ENCODE measurements around the gene TNS1.

The TNS1 gene

DNA sequence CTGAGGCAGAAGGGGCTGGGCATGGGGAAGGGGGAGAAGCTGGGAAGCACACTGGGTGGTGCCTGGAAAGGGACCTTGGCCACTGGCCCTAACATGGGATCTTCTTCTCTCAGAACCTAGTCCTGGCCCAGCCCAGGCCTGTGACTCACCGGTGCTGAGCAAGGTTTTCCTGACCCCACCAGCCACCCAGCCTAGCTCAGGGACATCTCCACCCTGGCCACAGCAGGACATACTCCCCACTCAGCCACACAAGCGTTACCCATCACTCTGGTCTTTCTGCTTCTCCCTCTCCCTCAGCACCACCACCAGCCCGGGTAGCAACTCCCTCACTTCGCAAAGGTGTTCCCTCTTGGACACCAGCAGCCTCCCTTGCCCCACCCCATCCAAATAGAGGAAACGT is 22.8 kb downstream of the TNS1 start:
- DNase-seq (ENCODE audit: low spot score): no peak

DNA sequence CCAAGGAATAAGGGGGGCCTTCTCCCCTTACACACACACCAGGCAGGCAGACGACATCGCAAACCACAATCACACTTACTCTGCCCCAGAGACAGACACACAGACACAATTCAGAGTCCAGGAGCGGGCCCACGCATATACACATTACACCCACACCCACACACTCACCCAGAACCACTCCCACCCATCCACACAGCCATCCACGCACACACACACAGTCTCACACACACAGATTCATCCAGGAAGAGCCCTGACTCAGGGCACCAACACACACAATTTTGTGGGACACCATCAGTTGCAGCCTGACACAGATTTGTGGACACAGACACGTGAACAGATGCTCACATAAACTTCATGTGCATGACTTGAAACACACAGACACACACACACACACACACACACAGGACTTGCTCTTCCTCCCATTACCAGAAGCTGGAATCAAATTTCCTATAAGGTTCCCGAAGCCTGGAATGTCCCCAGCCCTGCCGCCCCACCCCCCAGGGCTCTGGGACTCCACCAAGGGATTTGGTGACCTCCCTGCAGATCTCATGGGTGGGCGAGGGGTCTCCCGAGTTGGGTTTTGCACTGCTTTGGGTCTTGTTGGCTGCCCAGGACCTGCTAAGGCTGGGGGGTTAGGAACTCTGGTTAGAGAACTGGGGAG is 23.5 kb downstream of the TNS1 start:
- peak; percentile 28 for DNase-seq (ENCODE audit: low spot score)

DNA sequence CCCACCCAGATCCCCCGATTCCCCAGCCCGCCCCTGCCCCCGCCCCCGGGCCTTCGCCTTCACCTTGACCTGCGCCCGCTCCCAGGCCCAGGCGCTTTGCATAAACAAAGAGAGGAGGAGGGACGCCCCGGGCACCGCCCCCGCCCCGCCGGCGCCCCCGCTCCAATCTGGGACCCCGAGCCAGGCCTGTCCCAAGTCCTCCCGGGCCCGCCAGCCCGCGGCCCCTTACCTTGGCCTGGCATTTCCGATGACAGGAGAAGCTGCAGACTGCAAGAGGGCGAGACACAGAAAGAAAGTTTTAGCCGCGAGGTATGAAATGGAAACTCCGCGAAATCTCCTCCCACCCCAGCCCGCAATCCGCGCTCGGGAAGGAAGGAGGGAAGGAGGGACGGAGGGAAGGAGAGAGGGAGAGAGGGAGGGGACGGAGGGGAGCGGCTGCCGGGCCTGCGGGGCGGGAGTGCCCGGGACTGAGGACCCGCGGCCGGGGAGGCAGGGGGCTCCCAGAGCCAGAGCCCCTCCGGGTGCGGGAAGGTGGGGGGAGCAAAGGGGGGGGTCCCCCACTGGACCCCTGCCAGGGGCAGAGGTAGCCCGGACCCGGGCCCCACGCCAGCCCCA is 24.2 kb downstream of the TNS1 start:
- DNase-seq (ENCODE audit: low spot score): peak; percentile 24

DNA sequence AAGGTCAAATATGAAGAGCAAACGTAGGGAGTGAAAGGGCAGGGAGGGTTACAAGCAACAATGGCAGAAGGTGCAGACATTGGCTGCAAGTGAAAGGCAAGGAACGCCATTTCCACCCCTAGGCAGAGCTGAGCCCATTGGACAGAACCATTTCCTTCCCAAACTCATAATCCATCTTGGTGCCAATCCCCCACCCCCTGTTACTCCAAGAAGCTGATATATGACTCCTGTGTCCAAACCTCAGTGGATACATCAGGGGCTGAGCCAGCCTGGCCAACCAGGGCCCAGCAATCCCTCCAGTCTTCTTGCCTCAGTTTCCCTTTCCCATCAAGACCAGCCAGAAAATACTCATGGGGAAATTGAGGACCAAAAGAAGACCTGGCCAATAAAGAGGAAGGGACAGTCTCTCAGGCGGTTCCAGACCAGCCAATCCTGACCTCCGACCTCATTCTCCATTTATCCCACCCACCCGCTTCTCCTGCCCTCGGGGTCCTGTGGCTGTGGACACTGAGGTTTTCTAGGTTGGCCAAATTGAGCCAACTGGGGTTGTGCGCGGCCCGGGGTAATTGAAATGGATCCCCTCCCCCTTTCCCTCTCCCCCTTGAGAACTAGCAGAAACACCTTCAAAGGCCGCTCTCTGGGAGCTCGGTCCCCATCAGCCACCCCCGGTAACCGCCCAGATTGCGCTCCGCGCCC is 24.8 kb downstream of the TNS1 start:
- no peak for DNase-seq (ENCODE audit: low spot score)

DNA sequence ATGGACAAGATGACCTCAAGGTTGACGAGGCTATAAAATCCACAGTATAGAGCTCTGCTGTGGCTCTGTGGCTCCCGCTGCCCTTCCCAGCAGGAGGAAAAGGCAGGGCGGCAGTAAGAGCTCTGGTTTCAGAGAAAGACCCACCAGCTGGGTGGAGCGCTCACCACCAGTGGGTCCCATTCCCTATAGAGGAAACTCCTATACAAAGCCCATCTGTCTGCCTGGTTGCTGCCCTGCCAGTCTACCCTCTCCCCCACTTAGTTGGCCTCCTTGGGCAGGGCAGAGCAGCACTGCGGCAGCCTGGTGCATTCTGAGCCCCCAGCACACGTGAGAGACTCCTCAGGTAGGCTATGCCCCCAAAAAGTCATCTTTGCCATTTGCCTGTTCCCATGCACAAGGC is 26.5 kb downstream of the TNS1 start:
- DNase-seq (ENCODE audit: low spot score): no peak

DNA sequence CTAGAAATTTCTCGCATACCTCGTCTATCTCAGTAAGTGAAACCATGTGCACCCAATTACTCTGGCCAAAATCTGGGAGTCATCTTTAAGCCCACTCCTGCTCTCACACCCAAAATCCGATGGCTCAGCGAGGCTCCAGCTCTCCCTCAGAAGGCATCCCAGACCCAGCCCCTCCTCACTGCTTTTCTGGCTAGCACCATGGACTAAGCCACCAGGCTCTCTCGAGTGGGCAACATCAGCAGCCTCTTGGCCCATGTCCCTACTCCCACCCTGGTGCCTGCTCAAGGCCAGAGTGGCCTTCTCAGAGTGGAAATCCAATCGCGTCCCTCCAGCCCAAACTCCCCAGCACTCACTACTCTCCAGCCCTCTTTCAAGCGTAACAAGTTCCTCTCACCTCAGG is 27.2 kb downstream of the TNS1 start:
- DNase-seq (ENCODE audit: low spot score): no peak

DNA sequence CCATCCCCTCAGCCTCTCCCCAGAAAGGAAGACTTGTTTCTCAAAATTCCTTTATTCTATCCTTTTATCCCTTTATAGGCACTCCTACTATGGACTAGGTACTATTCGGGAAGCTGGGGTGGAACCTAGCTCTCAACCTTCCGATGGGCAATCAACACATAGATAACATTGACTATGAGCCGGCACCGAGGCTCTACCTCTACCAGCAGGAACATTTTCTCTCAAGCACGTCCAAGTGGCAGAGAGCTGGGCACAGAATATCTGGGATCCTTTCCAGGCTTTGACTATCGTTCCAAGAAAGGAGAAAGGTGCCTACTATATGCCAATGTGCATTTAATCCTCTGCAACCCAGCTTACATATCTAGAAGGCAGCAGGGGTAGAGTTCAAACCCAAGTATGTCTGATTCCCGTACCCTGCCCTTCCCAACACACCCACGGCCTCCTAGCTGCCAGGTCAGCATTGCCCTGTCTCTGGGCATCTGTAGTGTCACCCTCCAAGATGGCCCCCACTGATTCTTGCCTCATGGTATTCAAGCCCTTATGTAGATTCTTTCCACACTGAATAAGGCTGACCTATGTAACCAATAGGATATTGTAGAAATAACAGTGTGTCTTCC is 28.3 kb downstream of the TNS1 start:
- no peak for DNase-seq (ENCODE audit: low spot score)

DNA sequence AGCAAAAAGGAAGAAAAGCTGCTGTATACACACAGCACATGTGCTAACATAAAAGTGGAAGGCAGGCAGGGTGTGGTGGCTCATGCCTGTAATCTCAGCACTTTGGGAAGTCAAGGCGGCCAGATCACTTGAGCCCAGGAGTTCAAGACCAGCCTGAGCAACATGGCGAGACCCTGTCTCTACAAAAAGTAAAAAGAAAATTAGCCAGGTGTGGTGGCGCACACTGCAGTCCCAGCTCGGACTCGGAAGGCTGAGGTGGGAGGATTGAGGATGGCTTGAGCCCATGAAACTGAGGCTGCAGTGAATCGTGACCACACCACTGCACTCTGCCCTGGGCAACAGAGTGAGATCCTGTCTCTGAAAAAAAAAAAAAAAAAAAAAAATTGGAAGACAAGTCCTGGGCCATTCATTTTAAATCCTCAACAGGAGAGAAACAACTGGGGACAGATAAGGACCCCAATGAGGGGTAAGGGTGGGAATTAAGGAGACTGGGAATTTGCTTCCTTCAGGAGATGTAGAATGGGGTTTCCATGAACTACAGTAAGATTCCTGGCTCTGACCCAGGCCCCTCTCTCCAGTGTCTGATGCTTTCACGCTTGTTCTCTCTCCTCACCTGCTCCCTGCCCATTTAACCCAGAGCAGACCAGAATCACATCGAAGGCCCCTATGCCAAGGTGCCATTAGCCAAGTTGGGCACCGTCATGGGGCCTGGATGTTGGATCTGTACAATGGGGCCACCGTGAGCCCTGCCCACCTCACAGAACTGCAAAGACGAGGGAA is 29.6 kb downstream of the TNS1 start:
- no peak for DNase-seq (ENCODE audit: low spot score)

DNA sequence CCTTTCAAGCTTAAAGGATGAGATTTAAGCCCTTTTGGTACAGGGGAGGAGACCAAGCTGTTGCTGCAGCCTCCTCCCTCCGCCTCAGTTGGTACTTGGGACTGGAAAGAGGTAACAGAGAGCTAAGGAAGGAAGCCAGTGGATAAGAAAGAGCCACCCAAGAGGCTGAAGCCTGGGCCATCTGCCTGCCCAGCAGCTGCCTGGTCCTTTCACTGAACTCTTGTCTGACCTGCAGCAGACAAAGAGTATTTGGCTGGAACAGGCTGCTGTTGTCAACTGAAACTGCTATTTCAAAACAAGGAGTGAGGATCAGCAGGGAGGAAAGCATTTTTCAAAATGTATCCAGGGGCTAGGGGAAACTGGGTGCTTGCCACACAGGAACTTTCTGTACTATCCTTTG is 30.3 kb downstream of the TNS1 start:
- no peak for DNase-seq (ENCODE audit: low spot score)

DNA sequence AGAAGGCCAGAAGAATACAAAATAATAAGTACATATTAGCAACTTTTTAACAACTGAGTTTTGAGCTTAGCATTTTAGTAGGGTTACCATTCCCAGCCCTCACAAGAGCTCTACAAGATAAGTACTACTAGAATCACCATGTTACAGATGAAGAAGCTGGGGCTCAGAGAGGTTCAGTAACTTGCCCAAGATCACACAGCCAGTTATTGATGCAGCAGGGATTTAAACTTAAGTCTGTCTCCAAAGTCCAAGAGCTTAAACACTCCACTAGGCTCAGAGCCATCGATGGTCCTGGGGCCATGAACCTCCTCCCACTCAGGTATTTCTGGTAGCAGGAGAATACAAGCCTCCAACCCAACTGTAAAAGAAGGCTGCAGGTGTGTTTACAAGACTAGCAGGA is 30.8 kb downstream of the TNS1 start:
- no peak for DNase-seq (ENCODE audit: low spot score)

DNA sequence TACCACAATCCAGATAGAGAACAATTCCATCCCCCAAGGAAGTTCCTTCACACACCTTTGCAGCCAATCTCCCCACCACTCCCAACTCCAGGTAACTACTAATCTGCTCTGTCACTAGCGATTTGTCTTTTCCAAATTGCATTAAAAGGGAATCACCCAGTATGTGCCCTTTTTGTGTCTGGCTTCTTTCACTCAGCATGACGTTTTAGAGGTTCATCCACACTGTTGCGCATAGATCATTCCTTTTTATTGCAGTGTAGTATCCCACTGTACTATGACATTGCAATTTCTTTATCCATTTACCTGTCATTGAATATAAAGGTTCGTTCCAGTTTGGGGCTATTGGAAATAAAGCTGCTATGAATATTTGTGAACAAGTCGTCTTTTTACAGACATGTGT is 31.6 kb downstream of the TNS1 start:
- DNase-seq (ENCODE audit: low spot score): no peak

DNA sequence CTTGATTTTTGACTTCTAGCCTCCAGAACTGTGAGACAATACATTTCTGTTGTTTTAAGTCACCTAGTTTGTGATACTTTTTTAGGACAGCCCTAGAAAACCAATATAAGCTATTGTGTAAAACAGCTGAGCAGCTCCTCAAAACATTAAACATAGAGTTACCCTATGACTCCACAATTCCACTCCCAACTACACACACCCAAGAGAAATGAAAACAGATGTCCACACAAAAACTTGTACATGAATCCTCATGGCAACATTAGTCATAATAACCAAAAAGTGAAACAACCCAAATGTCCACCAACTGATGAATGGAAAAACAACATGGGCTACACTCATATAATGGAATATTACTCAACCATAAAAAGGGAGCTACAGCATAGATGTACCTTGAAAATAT is 32.6 kb downstream of the TNS1 start:
- DNase-seq (ENCODE audit: low spot score): no peak

DNA sequence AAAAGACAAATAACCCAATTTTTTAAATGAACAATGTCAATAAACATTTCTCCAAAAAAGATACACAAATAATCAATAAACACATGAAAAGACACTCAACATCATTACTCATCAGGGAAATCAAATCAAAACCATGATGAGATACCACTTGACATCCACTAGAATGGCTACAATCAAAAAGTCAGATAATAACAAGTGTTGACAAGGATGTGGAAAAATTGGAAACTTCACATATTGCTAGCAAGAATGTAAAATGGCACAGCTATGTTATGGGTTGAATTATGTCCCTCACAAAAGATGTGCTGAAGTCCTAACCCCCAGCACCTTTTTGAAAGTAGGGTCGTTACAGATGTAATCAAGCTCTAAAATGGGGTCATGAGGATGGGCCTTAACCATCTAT is 33.2 kb downstream of the TNS1 start:
- no peak for DNase-seq (ENCODE audit: low spot score)

DNA sequence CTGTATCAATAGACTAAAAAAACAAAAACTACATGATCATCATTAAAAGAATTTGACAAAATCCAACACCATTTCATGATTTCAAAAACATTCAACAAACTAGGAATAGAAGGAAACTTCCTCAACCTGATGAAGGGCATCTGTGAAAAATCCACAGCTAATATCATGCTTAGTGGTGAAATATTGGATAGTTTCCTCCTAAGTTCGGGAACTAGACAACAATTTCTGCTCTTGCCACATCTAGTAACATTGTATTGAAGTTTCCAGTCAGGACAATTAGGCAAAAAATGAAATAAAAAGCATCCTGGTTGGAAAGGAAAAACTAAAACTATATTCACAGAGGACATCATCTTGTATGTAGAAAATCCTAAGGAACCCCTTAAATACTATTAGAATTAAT is 34.8 kb downstream of the TNS1 start:
- DNase-seq (ENCODE audit: low spot score): no peak

DNA sequence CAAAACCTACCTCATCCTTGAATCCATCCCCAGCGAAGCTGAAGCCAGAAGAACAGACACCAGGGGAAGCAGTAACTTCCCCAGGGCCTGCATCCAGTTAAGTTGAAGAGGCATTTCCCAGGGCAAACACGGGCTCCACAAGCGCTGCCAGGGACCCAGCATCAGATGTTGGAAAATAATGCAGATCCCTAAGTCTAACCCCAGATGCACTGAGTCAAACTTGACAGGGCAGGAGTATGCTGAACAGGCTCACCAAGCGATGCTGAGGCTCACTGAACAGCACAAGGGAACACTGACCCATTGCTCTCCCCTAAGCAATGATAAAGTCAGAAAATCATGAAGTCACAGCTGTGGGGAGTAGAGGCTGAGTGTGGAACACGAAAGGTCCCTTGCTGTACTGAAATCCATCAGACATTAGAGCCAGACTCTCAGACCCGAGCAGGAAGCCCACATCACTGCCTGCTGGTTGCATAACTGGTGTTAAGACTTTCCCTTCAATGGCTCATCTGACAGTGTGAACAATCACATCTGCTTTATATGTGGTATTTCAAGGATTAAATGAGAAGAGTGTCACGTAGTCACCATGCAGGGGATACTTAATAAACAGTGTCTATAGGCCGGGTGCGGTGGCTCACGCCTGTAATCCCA is 36.2 kb downstream of the TNS1 start:
- no peak for DNase-seq (ENCODE audit: low spot score)

DNA sequence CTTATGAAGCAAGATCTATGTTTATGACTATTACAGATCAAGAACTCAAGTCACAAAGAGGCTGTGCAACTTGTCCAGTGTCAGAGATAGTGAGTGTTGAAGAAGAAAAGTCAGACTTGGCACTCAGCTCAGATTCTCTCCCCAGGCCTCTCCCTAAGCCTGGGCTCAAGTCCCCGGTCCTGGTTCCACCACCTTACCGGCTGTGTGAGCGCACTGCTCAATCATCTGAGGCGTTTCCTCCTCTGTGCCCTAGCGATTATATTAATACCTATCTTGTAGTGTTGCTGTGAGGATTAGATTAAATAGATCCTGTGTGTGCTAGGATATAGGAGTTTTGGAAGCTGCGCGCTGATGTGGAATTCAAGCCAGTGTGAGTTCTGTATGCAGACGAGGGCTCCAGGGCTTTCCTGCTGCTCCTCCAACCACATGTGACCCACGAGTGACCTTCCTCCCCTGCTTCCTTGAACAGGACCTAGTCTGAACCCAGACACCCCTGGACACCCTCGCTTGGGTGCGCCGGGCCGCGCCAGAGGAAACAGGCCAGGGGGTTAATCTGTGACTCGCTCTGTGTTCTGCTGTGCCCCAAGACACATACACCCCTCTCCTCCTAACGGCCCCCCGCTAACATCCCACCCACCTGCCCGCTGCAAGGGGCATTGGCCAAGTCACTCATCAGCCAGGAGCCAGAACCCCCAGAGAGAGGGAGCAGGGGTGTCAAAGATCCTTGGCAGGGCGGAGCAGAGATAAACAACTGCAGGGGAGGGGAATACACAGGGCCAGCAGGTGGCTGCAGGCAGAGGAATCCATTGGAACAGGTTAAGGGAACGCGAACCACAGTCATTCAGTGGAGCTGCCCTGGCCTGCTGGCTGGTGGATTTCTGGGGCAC is 38.3 kb downstream of the TNS1 start:
- DNase-seq (ENCODE audit: low spot score): peak; percentile 86

DNA sequence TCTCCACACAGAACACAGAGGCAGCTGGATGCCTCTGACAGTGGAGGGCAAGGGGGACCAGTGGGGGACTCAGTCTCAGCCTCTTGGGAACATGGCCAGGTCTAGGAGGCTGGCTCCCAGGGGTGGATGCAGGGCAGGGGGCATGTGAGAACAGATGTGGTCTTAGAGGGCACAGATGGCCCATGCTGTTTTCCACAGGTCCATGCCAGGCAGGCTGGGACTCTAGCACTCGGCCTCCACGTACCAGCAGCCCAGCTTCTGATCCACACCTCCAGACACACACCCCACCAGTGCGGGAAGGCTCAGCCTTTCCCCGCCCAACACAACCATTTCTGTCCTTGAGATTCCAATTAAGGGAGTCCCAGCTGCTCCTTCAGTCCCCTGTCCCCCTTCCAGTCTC is 42.4 kb downstream of the TNS1 start:
- no peak for DNase-seq (ENCODE audit: low spot score)

DNA sequence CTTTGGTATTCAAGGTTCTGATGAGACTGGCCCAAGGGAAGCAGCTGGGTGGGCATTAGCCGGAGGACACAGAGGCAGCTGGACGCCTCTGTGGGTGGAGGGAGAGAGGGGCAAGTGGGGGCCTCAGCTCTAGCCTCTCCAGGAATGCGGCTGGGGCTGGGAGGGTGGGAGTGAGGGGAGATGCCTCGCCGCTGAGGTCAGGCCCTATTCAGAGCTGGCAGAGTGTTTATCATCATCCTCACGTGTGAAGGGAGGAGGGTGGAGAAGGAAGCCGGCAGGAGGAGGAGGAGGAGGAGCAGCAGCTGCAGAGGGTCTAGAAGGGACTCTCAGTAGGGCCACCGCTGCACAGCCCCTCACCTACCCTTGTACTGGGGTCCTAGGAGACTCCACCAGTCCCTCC is 43.1 kb downstream of the TNS1 start:
- DNase-seq (ENCODE audit: low spot score): peak; percentile 18

DNA sequence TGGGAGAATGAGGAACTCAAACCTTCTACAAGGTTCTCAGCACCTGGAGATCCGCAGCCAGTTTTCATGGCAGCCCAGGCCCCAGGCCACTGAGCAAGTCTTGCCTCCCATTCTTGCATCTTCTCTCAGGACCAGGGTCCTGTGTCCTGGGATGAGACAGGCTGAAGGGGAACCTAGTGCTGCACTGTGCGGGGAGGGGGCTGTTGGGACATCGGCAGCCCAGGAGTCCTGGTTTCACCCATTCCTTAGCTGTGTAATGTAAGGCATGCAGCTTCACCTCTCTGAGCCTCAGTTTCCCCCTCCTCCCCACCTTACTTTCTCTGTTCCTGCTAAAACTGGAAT is 43.9 kb downstream of the TNS1 start:
- no peak for DNase-seq (ENCODE audit: low spot score)

DNA sequence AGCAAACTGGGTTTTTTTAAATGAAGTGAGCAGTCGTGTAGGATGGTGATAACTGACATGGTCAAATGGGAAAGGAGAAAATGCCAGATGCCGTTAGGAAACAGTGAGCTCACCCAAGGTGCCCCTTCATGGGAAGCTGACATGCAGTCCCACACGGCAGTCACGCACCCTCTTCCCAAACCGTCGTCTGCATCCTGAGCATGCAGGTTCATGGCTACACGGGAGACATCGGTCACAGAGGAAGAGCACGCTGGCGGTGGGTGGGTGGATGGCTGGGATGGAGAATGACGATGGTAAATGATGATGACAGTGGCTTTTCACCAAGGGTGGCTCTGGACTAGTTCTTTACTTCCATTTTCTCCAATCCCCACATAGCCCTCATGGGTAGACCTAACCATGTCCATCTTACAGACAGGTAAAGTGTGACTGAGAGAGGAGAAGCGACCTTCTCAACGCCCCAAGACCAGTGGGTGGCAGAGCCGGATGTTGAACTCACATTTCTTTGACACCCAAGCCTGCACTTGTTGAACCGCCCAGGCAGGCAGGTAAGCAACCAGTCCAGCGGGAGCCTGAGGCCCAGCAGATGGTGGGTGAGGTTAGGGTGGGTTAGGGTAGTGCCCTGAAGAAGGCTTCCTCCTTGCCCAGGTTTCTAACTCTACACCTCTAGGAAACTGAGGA is 44.5 kb downstream of the TNS1 start:
- DNase-seq (ENCODE audit: low spot score): no peak
